ENCODE measurements around the gene SPARCL1.
"Not testable (repeated sequence)": the region's sequence is repeated elsewhere in the genome, so short reads cannot be mapped to it uniquely, and the experiment has no call there.

Gene SPARCL1

GRCh38 chr4:87499403-87500091, 29.6 kb downstream of the SPARCL1 start:
- DNase-seq (ENCODE audit: low read depth in 2 of 2) = no peak

- DNase-seq (ENCODE audit: low read depth in 2 of 2) = no peak
These were observed 30.7 kb downstream of the SPARCL1 start for GRCh38 chr4:87498446-87498900.

- DNase-seq (ENCODE audit: low read depth in 2 of 2) = no peak
These were observed 31.6 kb downstream of the SPARCL1 start for GRCh38 chr4:87497578-87497977.

GRCh38 chr4:87497159-87497558, 32.0 kb downstream of the SPARCL1 start:
- DNase-seq (ENCODE audit: low read depth in 2 of 2) = no peak

DNA sequence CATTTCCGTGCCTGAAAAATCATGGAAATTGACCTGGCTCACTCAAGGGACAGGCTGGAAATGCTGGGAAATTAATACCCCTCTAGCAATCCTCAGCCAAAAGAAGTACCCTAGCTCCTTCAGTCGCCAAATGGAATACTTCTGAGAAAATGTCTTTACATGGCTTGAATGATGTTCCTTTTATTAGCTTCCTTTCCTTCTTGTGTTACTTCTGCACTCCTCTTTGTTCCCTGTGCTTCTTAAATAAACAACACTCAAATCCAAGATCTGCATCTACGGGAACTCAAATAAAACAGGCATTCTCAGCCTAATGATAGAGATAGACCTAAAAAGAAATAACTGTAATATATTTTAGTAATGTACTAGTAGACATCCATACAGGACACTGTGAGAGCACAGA, 36.1 kb downstream of the SPARCL1 start:
- DNase-seq (ENCODE audit: low read depth in 2 of 2) = no peak

- DNase-seq (ENCODE audit: low read depth in 2 of 2) = not testable (repeated sequence)
These were observed 37.3 kb downstream of the SPARCL1 start for GRCh38 chr4:87491851-87492250.

DNA sequence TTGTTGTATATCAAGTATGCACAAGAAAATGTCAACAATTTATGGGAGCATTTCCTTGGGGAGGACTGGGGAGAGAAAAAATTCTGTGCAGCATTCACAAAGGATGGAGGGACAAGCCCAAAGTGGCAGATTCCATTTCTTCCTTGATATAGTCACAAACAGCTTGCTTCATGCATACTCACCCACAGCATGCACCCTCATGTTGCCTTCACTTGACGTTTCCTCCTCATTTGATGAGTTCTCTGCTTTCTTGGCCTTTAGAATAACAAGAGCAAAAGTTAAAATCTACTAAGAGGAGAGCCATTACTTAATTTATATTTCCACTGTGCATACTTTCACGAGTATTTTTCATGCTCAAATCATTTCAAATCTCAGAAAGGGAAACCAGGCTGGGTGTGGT, 37.7 kb downstream of the SPARCL1 start:
- DNase-seq (ENCODE audit: low read depth in 2 of 2) = no peak

DNA sequence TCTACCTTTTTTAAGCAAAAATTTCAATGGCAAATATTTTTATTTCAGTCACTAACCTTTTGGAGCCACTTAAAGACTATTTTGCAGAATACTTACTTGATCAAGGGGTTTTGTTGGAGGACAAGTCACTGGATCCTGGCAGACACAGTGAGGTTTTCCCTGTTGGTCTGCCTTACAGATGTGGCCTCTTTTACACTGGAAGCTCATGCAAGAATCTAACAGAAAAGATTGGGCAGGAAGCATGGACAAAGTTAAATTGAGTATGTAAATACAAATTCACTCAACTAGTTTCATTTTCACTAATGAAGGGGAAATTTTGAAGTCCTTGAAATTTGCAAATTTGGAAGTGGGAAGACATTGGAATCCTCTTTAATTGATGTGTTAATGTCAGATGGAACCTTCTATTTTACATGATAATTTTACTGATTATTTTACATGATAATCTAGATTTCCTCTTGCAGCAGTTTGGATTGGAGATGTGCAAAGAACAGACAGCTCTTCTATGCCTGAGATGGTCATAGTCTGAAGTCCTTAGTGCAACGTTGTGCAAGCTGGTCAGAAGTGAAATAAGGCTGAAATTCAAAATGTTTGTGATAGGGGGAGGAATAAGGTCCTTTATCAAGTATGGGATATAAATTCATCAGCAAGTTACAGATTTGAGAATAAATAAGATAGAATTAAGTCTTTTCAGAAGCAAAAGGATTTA, 38.4 kb downstream of the SPARCL1 start:
- no peak for DNase-seq (ENCODE audit: low read depth in 2 of 2)

GRCh38 chr4:87489678-87490077, 39.5 kb downstream of the SPARCL1 start:
- DNase-seq (ENCODE audit: low read depth in 2 of 2) = no peak

DNA sequence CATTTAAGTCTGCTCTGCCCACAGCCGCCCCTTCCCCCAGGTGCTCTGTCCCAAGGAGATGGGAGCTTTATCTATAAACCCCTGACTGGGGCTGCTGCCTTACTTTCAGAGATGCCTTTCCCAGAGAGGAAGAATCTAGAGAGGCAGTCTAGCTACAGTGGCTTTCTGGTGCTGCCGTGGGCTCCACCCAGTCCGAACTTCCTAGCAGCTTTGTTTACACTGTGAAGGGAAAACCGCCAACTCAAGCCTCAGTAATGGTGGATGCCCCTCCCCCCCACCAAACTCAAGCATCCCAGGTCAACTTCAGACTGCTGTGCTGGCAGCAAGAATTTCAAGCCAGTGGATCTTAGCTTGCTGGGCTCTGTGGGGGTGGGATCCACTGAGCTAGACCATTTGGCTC, 40.5 kb downstream of the SPARCL1 start:
- not testable (repeated sequence) for DNase-seq (ENCODE audit: low read depth in 2 of 2)

DNA sequence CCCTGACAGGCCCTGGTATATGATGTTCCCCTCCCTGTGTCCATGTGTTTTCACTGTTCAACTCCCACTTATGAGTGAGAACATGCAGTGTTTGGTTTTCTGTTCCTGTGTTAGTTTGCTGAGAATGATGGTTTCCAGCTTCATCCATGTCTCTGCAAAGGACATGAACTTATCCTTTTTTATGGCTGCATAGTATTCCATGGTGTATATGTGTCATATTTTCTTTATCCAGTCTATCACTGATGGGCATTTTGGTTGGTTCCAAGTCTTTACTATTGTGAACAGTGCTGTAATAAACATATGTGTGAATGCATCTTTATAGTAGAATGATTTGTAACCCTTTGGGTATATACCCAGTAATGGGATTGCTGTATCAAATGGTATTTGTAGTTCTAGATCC, 45.9 kb downstream of the SPARCL1 start:
- not testable (repeated sequence) for DNase-seq (ENCODE audit: low read depth in 2 of 2)

DNA sequence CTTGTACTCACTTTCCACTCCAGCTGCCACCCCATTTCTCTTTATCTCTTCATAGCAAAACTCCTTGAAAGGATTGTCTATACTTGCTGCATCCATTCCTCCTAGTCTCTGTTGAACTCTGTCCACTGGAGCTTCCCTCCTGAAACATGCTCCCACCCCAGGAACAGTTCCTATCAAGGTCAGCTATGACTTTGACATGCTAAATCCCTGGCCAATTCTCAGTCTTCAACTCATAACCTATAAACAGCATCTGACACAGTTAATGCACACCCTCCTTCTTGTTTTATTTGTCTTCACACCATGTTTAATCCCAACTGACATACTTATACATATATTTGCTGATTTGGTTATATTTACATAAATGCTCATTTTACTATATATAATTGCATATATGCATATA, 47.8 kb downstream of the SPARCL1 start:
- no peak for DNase-seq (ENCODE audit: low read depth in 2 of 2)

- no peak for DNase-seq (ENCODE audit: low read depth in 2 of 2)
These were observed 50.4 kb downstream of the SPARCL1 start for GRCh38 chr4:87478732-87479250.

- no peak for DNase-seq (ENCODE audit: low read depth in 2 of 2)
These were observed 52.2 kb downstream of the SPARCL1 start for GRCh38 chr4:87476934-87477333.

- DNase-seq (ENCODE audit: low read depth in 2 of 2) = no peak
These were observed 59.8 kb downstream of the SPARCL1 start for GRCh38 chr4:87469390-87469789.

DNA sequence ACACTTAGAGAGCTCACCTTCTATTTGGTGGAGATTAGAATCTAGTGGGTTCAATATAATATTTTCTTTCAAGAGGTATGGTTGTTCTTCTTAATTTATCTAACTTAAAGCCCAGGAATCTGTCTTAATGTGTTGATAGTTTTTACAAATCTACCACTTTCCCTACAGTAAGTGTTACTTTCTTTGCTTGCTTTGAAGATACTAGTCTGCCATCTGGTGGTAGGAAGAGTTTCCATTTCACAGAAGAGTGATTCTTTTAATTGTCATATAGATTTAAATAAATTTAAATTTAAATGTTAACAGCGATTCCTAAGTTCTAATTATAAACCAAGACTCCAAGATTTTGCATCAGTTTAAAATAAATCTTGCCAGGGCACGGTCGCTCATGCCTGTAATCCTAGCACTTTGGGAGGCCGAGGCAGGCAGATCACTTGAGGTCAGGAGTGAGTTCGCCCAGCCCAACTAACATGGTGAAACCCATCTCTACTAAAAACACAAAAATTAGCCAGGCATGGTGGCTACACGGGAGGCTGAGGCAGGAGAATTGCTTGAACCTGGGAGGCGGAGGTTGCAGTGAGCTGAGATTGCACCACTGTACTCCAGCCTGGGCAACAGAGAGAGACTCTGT, 63.3 kb downstream of the SPARCL1 start:
- no peak for DNase-seq (ENCODE audit: low read depth in 2 of 2)

DNA sequence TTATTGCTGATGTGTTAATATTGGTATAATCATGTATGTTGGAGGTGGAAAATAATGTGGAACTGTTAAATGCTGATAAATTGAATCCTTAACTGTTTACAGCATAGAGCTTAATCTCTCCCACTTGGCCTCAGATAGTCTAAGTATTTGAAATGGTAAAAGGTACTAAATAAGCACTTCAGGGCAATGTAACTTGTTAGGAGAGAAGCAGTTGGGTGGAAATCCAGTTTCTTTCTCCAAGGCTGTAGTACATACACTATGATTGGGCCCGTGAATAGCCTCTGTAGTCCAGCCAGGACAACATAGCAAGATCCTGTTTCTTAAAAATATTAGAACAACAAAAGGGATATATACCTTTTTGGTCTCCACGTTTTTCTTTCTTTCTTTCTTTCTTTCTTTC, 67.1 kb downstream of the SPARCL1 start:
- no peak for DNase-seq (ENCODE audit: low read depth in 2 of 2)

- no peak for DNase-seq (ENCODE audit: low read depth in 2 of 2)
These were observed 67.9 kb downstream of the SPARCL1 start for GRCh38 chr4:87461281-87461700.

- no peak for DNase-seq (ENCODE audit: low read depth in 2 of 2)
These were observed 70.3 kb downstream of the SPARCL1 start for GRCh38 chr4:87458913-87459312.

- DNase-seq (ENCODE audit: low read depth in 2 of 2) = no peak
These were observed 77.6 kb downstream of the SPARCL1 start for GRCh38 chr4:87451537-87451936.

GRCh38 chr4:87446375-87446774, 82.8 kb downstream of the SPARCL1 start:
- DNase-seq (ENCODE audit: low read depth in 2 of 2) = not testable (repeated sequence)

DNA sequence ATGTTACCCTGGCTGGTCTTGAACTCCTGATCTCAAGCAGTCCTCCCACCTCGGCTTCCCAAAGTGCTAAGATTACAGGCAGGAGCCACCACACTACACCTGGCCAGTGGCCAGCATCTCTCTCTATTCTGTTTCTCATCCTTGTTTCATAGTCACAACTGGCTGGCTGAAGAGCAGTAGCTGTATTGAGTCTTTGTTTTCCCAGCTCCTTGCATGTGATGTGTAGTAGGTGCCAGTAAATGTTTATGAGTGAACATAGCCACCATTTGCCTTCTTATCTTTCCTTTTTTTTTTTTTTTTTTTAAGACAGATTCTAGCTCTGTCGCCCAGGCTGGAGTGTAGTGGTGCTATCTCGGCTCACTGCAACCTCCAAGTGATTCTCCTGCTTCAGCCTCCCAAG, 83.2 kb downstream of the SPARCL1 start:
- DNase-seq (ENCODE audit: low read depth in 2 of 2) = no peak

GRCh38 chr4:87444741-87445140, 84.4 kb downstream of the SPARCL1 start:
- no peak for DNase-seq (ENCODE audit: low read depth in 2 of 2)
